Fibroblast of skin of left quadriceps (primary cell): ENCODE results near the gene LSM3.

Source experiments
- DNase-seq, 2 experiments: peaks; one replicate each; pipeline ENCODE4 v3.0.0-alpha.2; 2013; ENCODE audit warnings: low read depth in 2 of 2

Gene LSM3

GRCh38 chr3:14178247-14179113 is at the start of gene LSM3, which contains the start of gene XPC:
LSM3 (plus strand) TSS chr3:14178817; CDS start chr3:14178861, 44 bp downstream.
XPC (minus strand) TSS chr3:14178601; CDS start chr3:14178568, 33 bp downstream.
- DNase-seq: peak; percentile 99

- DNase-seq: no peak
Measured at GRCh38 chr3:14129296-14129695, 49.3 kb upstream of the LSM3 start.

- DNase-seq: no peak
Measured at GRCh38 chr3:14130230-14130629, 48.4 kb upstream of the LSM3 start.

GRCh38 chr3:14130707-14131106 is 47.9 kb upstream of the LSM3 start:
- DNase-seq: no peak

GRCh38 chr3:14131134-14131533 is 47.5 kb upstream of the LSM3 start:
- DNase-seq: no peak

- no peak for DNase-seq
Measured at GRCh38 chr3:14132120-14132519, 46.5 kb upstream of the LSM3 start.

GRCh38 chr3:14132689-14133088 is 45.9 kb upstream of the LSM3 start:
- DNase-seq: no peak

- DNase-seq: no peak
Measured at GRCh38 chr3:14133188-14133800, 45.3 kb upstream of the LSM3 start.

- DNase-seq: no peak
Measured at GRCh38 chr3:14133876-14134275, 44.7 kb upstream of the LSM3 start.

- no peak for DNase-seq
Measured at GRCh38 chr3:14134291-14134690, 44.3 kb upstream of the LSM3 start.

- no peak for DNase-seq
Measured at GRCh38 chr3:14135581-14135980, 43.0 kb upstream of the LSM3 start.

- no peak for DNase-seq
Measured at GRCh38 chr3:14137004-14137403, 41.6 kb upstream of the LSM3 start.

- no peak for DNase-seq
Measured at GRCh38 chr3:14137445-14137844, 41.2 kb upstream of the LSM3 start.

- no peak for DNase-seq
Measured at GRCh38 chr3:14138109-14138877, 40.3 kb upstream of the LSM3 start.

GRCh38 chr3:14138878-14139655 is 39.5 kb upstream of the LSM3 start:
- no peak for DNase-seq

GRCh38 chr3:14139771-14140170 is 38.8 kb upstream of the LSM3 start:
- DNase-seq: no peak

GRCh38 chr3:14140668-14141067 is 37.9 kb upstream of the LSM3 start:
- no peak for DNase-seq

GRCh38 chr3:14141144-14141543 is 37.5 kb upstream of the LSM3 start:
- DNase-seq: no peak

- no peak for DNase-seq
Measured at GRCh38 chr3:14141602-14142341, 36.8 kb upstream of the LSM3 start.

GRCh38 chr3:14142567-14143270 is 35.9 kb upstream of the LSM3 start:
- no peak for DNase-seq
